Measurements from ENCODE around the gene PEAR1. TPM values are rescaled to one million over a fixed set of nuclear protein-coding genes. Genes with fewer than 3 reads are reported as not detected.
A peak's percentile ranks its signal among the peaks of the same experiment; 100 is the strongest.

The PEAR1 gene
- total RNA-seq, 8 experiments from 2014 or later = 0.14 to 2.8 (median 0.41) TPM; not detected in 1

DNA sequence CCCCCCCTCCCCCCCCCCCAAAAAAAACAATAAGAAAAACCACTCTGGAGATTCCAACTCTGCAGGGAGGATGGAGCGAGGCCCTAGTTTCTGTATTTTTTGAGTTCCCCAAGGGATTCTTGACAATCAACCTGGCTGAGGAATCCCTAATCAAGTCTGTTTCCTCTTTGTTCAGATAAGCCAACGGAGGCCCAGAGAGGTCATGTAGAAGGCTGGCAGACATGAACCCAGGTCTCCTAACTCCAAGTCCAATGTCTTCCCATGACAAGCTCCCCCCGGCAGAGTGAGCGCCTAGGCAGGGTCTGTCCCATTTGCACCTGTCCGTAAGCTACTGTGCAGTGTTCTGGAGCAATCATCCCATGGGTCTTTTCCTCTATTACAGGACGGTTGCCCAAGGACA, 66.4 kb downstream of the PEAR1 start:
- 90 to 100% (median 98%) methylated on average over 1 to 4 of the region's 6 CpGs; no CpG with 5 or more reads in 4 of the 10 experiments for whole genome bisulfite sequencing, 10 experiments
- in situ Hi-C loops (cut with MboI; ENCODE audit: low pct_unique_long_range_greater_than_20kb in 2 of 9, low sequenced_read_pairs in 9 of 9, unreplicated experiment in 9 of 9) = loop anchor here in 1 of 9 experiments (25.0 kb wide), 1 partner anchor 102 kb away; no protein-coding TSS in a partner anchor
- no peak for ATAC-seq (replicated peaks in 6 of 8)
- no peaks in the 10 kb centered on the region for H3K4me1 ChIP-seq (replicated peaks in 1 of 2)
- no peak overlapping the region for H3K27ac ChIP-seq
- H3K4me3 ChIP-seq = no peak overlapping the region

- 40 to 86% (median 72%) methylated on average over 1 to 4 of the region's 4 CpGs; no CpG with 5 or more reads in 4 of the 10 experiments for WGBS, 10 experiments
- no peak overlapping the region for H3K27ac ChIP-seq
Measured at GRCh38 chr1:156961709-156962108, 68.2 kb downstream of the PEAR1 start.

GRCh38 chr1:156963621-156964020, 70.1 kb downstream of the PEAR1 start:
- Histone ChIP-seq H3K27ac (no peak overlapping the region), H3K4me3 (no peak overlapping the region), H3K4me1 (replicated peaks in 1 of 2) (no peaks in the 10 kb centered on the region)
- in situ Hi-C loops (cut with MboI; ENCODE audit: low pct_unique_long_range_greater_than_20kb in 2 of 9, low sequenced_read_pairs in 9 of 9, unreplicated experiment in 9 of 9) = loop anchor here in 1 of 9 experiments (25.0 kb wide), 1 partner anchor 99 kb away; no protein-coding TSS in a partner anchor
- peak in 3 of 8 experiments; percentile 55 to 66 (median 56) for ATAC-seq (replicated peaks in 6 of 8)
- 57 to 87% (median 70%) methylated on average over 1 to 3 of the region's 3 CpGs; no CpG with 5 or more reads in 4 of the 10 experiments for WGBS, 10 experiments

More at GRCh38 chr1:156961709-156962108, 68.2 kb downstream of the PEAR1 start:
- in situ Hi-C loops (cut with MboI; ENCODE audit: low pct_unique_long_range_greater_than_20kb in 2 of 9, low sequenced_read_pairs in 9 of 9, unreplicated experiment in 9 of 9) = loop anchor here in 1 of 9 experiments (25.0 kb wide), 1 partner anchor 101 kb away; no protein-coding TSS in a partner anchor
- Histone ChIP-seq H3K4me1 (replicated peaks in 1 of 2) (no peaks in the 10 kb centered on the region), H3K4me3 (no peak overlapping the region)
- peak in 1 of 8 experiments; percentile 45 for ATAC-seq (replicated peaks in 6 of 8)

DNA sequence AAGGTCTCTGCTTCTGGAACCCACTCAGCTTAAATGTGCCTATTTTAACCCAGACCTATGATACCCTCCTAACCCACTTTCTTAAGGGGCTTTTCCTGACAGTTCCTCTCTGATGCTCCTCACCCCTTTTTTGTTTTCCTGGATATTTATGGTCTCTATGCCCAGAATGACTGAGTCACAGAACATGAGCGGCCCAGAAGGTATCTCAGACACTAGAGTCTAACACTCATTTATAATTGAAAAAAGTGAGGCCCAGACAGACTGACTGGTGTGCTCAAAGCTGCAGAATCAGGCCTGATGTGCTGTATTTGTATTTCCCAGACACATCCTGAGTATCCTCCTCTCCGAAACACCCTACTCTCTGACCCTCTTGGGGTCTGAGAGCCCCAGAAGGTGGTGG, 70.9 kb downstream of the PEAR1 start:
- ATAC-seq (replicated peaks in 6 of 8) = no peak
- Histone ChIP-seq H3K27ac (no peak overlapping the region), H3K4me3 (no peak overlapping the region), H3K4me1 (replicated peaks in 1 of 2) (no peaks in the 10 kb centered on the region)
- in situ Hi-C loops (cut with MboI; ENCODE audit: low pct_unique_long_range_greater_than_20kb in 2 of 9, low sequenced_read_pairs in 9 of 9, unreplicated experiment in 9 of 9) = loop anchor here in 1 of 9 experiments (25.0 kb wide), 1 partner anchor 98 kb away; no protein-coding TSS in a partner anchor
- whole genome bisulfite sequencing, 10 experiments = 90 to 100% (median 100%) methylated on average over 1 to 2 of the region's 2 CpGs; no CpG with 5 or more reads in 2 of the 10 experiments

Other genes with a start within 250 kb of the PEAR1 start
- 100 to 1,000 TPM in 5 of 8 experiments, 10 to 100 TPM in 1, 1 to 10 TPM in 2; 5.5 to 863 (median 150) TPM for gene NES, start 216.3 kb upstream of the PEAR1 start, total RNA-seq
- gene CRABP2, start 188.1 kb upstream of the PEAR1 start, total RNA-seq = 100 to 1,000 TPM in 5 of 8 experiments, 10 to 100 TPM in 1, 1 to 10 TPM in 2; 1.4 to 813 (median 186) TPM
- 10 to 100 TPM; 14.3 to 37.1 (median 24.2) TPM for gene METTL25B, start 165.2 kb upstream of the PEAR1 start, total RNA-seq
- gene ISG20L2, start 165.0 kb upstream of the PEAR1 start, total RNA-seq = 10 to 100 TPM; 25.1 to 45.2 (median 33.0) TPM
- 100 to 1,000 TPM in 4 of 8 experiments, 10 to 100 TPM in 4; 81.4 to 166 (median 101) TPM for gene MRPL24, start 152.6 kb upstream of the PEAR1 start, total RNA-seq
- 100 to 1,000 TPM in 7 of 8 experiments, 10 to 100 TPM in 1; 93.4 to 328 (median 187) TPM for gene HDGF, start 142.0 kb upstream of the PEAR1 start, total RNA-seq
- gene PRCC, start 126.2 kb upstream of the PEAR1 start, total RNA-seq = 10 to 100 TPM; 35.4 to 73.4 (median 56.8) TPM
- gene SH2D2A, start 76.9 kb upstream of the PEAR1 start, total RNA-seq = 1 to 10 TPM in 4 of 8 experiments, under 1 TPM in 4; 0.33 to 3.5 (median 0.92) TPM
- 1 to 10 TPM in 1 of 8 experiments, under 1 TPM in 6, not detected in 1; 0.05 to 1.6 (median 0.11) TPM for gene INSRR, start 34.6 kb upstream of the PEAR1 start, total RNA-seq
- 1 to 10 TPM in 2 of 8 experiments, under 1 TPM in 5, not detected in 1; 0.27 to 2.5 (median 0.61) TPM for gene NTRK1, start 32.9 kb upstream of the PEAR1 start, total RNA-seq
- gene LRRC71, start 26.9 kb downstream of the PEAR1 start, total RNA-seq = 1 to 10 TPM in 6 of 8 experiments, under 1 TPM in 1, not detected in 1; 0.83 to 2.3 (median 1.3) TPM
- gene ARHGEF11, start 152.0 kb downstream of the PEAR1 start, total RNA-seq = 10 to 100 TPM; 19.5 to 41.2 (median 29.8) TPM
- gene ETV3L, start 206.1 kb downstream of the PEAR1 start, total RNA-seq = under 1 TPM in 5 of 8 experiments, not detected in 3; 0.05 to 0.47 (median 0.36) TPM
- gene ETV3, start 244.7 kb downstream of the PEAR1 start, total RNA-seq = 10 to 100 TPM; 14.3 to 25.4 (median 20.1) TPM

Measured in motor neuron (in vitro differentiated cells).